ENCODE data around the gene STIM2.

Gene STIM2

GRCh38 chr4:27048429-27049238 is 188.0 kb downstream of the STIM2 start:
- no peaks in the 10 kb centered on the region for H3K36me3 Mint-ChIP-seq (ENCODE audit: low read depth)
- peak overlapping the region; percentile 40 to 76 (median 62) for H3K4me3 Mint-ChIP-seq
- H3K27me3 Mint-ChIP-seq (ENCODE audit: low read depth), result peaks cover 38% of the 10 kb centered on the region
- peak; percentile 71 to 83 (median 75) for TF ChIP-seq CTCF (IDR thresholded peaks at IDR 0.05; ENCODE audit: unreplicated experiment in 3 of 3)
- H3K4me1 Mint-ChIP-seq, result no peaks in the 10 kb centered on the region
- no peak overlapping the region for H3K27ac Mint-ChIP-seq
- H3K9me3 Mint-ChIP-seq, result peaks cover 2% of the 10 kb centered on the region

- Mint-ChIP-seq H3K9me3 (no peaks in the 10 kb centered on the region), H3K27me3 (ENCODE audit: low read depth) (peaks cover 38% of the 10 kb centered on the region), H3K4me3 (no peak overlapping the region), H3K36me3 (ENCODE audit: low read depth) (no peaks in the 10 kb centered on the region), H3K4me1 (no peaks in the 10 kb centered on the region), H3K27ac (no peak overlapping the region)
- TF ChIP-seq CTCF (IDR thresholded peaks at IDR 0.05; ENCODE audit: unreplicated experiment in 3 of 3), result no peak
Measured at GRCh38 chr4:27049239-27049829, 188.7 kb downstream of the STIM2 start.

- H3K4me3 Mint-ChIP-seq, result no peak overlapping the region
- no peaks in the 10 kb centered on the region for H3K4me1 Mint-ChIP-seq
- TF ChIP-seq CTCF (IDR thresholded peaks at IDR 0.05; ENCODE audit: unreplicated experiment in 3 of 3), result no peak
- H3K27ac Mint-ChIP-seq, result no peak overlapping the region
- peaks cover 35% of the 10 kb centered on the region for H3K27me3 Mint-ChIP-seq (ENCODE audit: low read depth)
- H3K9me3 Mint-ChIP-seq, result no peaks in the 10 kb centered on the region
- H3K36me3 Mint-ChIP-seq (ENCODE audit: low read depth), result no peaks in the 10 kb centered on the region
Measured at GRCh38 chr4:27050731-27051130, 190.1 kb downstream of the STIM2 start.

GRCh38 chr4:27055221-27055760 is 194.7 kb downstream of the STIM2 start:
- H3K9me3 Mint-ChIP-seq, result no peaks in the 10 kb centered on the region
- H3K4me3 Mint-ChIP-seq, result no peak overlapping the region
- TF ChIP-seq CTCF (IDR thresholded peaks at IDR 0.05; ENCODE audit: unreplicated experiment in 3 of 3), result no peak
- peaks cover 10% of the 10 kb centered on the region for H3K27me3 Mint-ChIP-seq (ENCODE audit: low read depth)
- no peak overlapping the region for H3K27ac Mint-ChIP-seq
- H3K4me1 Mint-ChIP-seq, result no peaks in the 10 kb centered on the region
- no peaks in the 10 kb centered on the region for H3K36me3 Mint-ChIP-seq (ENCODE audit: low read depth)

GRCh38 chr4:27056281-27056680 is 195.6 kb downstream of the STIM2 start:
- H3K27me3 Mint-ChIP-seq (ENCODE audit: low read depth), result peaks cover under 1% of the 10 kb centered on the region
- H3K4me1 Mint-ChIP-seq, result no peaks in the 10 kb centered on the region
- H3K9me3 Mint-ChIP-seq, result no peaks in the 10 kb centered on the region
- H3K27ac Mint-ChIP-seq, result no peak overlapping the region
- H3K36me3 Mint-ChIP-seq (ENCODE audit: low read depth), result no peaks in the 10 kb centered on the region
- no peak overlapping the region for H3K4me3 Mint-ChIP-seq
- no peak for TF ChIP-seq CTCF (IDR thresholded peaks at IDR 0.05; ENCODE audit: unreplicated experiment in 3 of 3)
